GM19372 (cell line): ENCODE measurements around the gene ADAMTS17.
"Not testable (repeated sequence)": the region's sequence is repeated elsewhere in the genome, so short reads cannot be mapped to it uniquely, and the experiment has no call there.

ENCODE experiments used
- ATAC-seq: cut with Tn5 transposase; IDR thresholded peaks from one replicate; pipeline ENCODE4 v1.9.1; 2021; ENCODE audit warnings: mild to moderate bottlenecking, low read depth, moderate library complexity; ENCODE audit not compliant: unreplicated experiment

The ADAMTS17 gene

GRCh38 chr15:99989095-99989494, 352.7 kb downstream of the ADAMTS17 start:
- no peak for ATAC-seq

DNA sequence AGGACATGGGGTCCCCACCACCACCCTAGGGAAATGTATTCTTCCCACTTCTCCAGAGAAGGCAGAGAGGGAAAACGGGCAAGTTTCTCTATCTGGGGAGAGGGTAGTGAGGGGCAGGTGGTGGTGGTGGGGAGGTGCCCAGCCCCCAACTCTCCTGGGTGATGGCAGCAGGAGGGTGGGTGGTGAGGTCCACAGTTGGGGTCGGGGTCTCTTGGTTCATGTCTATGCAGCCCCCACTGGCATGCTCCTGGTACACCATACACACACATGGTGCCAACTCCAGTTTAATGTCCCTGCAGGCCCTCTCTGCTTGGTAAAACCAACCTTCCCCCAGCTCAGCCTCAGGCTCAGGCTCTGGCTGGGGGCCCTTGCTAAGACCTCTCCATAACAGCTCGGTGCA, 354.1 kb downstream of the ADAMTS17 start:
- ATAC-seq: no peak

GRCh38 chr15:99987119-99987506, 354.7 kb downstream of the ADAMTS17 start:
- ATAC-seq: no peak

DNA sequence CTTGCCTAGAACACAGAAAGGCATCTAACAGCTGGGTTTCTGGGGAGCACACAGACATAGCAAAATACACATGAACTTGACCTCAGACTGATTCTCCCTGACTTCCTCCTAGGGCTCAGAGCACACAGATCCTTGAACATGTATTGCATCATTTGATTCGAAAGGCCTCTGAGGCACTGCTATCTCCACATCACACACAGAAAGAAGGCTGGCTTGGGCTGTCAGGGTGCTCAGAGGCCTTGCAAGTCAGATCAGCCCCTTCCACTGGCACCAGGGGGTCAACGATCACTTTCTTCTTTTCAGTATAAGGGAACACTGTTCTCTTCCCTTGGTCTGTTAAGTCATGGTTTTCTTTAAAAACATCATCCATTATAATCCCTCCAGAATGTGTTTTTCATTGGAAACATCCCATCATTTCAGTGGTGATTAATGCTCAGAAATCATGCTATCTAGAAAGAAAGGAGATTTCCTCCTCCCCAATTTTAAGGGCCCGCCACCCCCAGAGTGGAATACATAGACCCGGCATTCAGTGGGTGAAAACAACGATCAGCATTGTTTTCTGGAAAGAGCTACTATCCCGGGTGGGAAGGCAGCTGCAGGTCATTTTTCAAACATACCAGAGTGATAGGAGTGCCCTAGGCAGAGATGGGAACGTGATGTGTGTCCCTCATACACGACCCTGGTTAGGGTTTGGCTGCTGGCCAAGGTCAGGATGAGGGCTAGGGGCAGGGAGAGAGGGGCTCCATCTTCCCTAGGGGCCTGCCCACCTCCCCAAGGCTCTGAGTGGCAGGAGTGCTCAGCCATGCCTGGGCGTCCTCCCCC, 355.3 kb downstream of the ADAMTS17 start:
- ATAC-seq: no peak

DNA sequence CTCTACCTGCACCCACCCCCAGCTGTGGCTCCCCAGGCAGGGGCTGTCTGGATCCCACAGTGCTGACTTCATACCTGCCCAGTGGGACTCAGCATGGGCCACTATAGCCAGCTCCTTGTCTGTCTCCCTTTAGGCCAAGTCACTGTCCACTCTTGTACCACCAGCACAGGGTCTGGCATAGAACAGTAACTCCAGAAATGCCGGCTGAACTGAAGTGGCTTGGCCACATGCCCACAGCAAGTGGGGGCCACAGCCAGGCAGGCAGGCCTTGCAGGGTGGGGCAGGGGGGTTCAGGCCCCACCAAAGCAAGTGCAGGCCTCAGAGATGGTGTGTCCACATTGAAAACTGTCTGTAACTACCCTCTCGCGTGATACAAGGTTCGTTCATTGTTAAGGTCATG, 355.9 kb downstream of the ADAMTS17 start:
- no peak for ATAC-seq

DNA sequence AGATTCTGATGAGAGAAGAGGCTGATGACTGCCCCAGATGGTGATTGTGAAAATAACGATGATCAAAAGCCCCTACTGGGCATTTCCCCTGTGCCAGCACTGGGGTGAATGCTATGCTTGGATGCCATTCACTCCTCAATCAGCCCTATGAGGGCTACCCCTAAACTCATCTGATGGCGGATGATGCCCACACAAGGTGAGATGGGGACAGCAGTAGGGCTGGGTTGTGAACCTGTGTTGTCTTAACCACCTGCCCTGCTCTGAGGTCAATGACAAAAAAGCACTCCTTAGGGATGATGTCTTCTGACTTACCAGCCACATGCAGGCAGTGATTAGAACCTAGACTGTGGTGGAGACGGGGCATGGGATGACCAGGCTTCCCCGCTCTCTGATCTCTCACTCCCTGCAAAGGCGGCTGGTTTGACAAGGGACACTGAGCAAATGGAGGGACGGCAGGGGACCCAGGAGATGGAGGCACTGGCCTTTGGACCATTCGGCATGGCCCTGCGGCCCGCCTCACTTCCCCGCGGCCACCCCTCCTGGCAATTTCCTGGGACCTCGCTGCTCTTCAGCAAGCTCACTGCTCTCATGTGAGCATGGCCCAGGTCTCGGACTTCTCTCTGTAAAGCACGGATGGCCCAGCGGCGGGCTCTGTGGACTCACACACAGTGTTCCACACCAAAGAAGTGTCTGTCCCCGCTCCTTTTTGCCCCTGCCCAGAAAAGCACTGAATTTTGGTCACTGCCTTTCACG, 357.1 kb downstream of the ADAMTS17 start:
- ATAC-seq: no peak

DNA sequence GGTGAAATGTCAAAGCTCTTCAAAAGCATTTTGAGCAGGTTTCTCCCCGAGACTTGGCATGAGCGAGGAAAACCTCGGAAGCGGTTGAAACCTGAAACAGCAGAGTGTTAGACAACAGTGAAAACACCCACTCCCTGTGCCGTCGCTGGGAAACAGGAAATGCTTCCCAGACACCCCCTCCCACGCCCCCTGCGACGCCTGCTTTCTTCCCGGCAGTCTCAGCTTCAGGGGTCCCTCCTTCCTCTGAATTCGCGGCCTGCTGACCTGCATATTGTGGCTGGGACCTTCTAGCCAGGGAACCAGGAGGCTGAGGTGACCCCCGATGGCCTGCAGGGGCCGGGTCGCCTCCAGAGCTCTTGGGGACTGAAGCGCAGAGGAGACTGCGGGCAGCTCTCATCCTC, 357.9 kb downstream of the ADAMTS17 start:
- no peak for ATAC-seq

- ATAC-seq: no peak
Measured at GRCh38 chr15:99983171-99983885, 358.4 kb downstream of the ADAMTS17 start.

- no peak for ATAC-seq
Measured at GRCh38 chr15:99982662-99983061, 359.1 kb downstream of the ADAMTS17 start.

GRCh38 chr15:99981839-99982658, 359.7 kb downstream of the ADAMTS17 start:
- no peak for ATAC-seq

GRCh38 chr15:99981191-99981647, 360.6 kb downstream of the ADAMTS17 start:
- ATAC-seq: no peak

DNA sequence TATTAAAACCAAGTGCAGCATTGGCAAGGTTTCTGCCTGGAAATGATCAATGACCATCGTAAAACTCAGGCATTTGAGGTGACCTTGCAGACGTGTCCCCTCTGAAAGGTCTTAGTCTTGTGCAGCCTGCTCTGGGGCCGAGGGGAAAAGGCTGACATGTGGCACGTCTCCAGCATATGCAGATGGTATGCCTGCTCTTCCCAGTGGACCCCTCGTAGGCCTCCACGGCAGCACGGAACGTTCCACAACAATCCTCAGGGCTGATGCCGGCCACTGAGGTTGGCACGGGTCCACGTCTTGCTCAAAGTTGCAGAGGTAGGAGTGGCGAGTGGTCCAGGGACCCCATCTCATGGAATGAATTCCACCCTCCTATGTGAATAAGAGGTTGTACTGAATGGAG, 361.0 kb downstream of the ADAMTS17 start:
- no peak for ATAC-seq

GRCh38 chr15:99979886-99980285, 361.9 kb downstream of the ADAMTS17 start:
- not testable (repeated sequence) for ATAC-seq

- ATAC-seq: no peak
Measured at GRCh38 chr15:99979371-99979770, 362.4 kb downstream of the ADAMTS17 start.

DNA sequence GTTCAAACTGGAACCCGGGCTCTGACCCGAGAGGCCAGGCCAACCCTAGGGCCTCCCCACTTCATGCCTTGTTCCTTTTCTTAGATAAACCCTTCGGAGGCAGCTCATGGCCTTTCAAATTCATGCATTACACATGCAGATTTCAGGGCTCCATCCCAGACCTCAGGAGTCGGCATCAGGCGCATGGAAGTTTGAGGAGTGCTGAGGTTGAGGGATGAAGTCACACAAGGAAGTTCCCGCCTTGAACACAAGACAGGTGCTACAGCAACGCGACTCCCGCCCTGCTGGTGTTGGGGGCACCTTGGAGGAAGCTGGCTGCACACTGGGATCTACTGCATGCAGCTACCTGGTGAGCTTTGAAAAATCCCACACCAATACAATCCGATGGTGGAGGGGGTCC, 363.3 kb downstream of the ADAMTS17 start:
- ATAC-seq: no peak

- ATAC-seq: no peak
Measured at GRCh38 chr15:99977929-99978328, 363.8 kb downstream of the ADAMTS17 start.

GRCh38 chr15:99976811-99977271, 364.9 kb downstream of the ADAMTS17 start:
- ATAC-seq: no peak

DNA sequence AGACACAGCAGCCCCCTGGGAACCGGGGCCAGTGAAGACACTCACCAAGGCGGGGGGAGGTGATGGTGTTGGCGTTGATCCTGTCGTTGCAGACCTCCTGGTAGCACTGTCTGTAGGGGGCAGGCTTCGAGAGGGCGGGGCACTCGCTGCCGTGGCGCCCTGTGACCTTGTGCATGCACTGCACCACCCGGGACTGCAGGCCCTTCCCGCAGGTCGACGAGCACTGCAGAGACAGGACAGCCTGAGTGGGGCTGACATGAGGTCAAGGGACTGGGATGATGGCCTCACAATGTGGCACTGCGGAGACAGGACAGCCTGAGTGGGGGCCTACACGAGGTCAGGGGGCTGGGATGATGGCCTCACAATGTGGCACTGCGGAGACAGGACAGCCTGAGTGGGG, 365.8 kb downstream of the ADAMTS17 start:
- no peak for ATAC-seq

DNA sequence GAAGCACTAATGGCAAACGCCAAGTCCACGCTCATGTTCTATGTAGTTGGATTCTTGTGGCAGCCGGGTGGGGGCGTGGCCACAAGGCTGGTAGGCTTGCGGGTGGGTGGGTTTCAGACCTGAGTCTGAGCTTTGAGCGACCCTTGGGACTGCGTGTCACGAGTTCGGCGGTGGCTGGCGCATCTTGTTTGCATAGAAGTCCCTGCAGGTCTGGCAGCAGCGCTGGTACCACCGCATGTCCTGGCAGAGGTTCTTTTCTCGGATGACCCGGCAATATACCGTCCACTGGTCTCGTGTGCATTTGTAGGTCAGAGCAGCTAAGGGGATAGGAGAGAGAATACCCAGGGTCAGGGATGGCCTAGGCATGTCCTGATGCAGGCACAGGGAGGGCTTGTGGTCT, 367.5 kb downstream of the ADAMTS17 start:
- ATAC-seq: no peak

GRCh38 chr15:99973351-99973750, 368.4 kb downstream of the ADAMTS17 start:
- ATAC-seq: no peak
